SH-SY5Y (cell line): Measurements from ENCODE around the gene SCT.

Experiments
- GATA2 ChIP-seq: IDR thresholded peaks from 2 replicates; pipeline ENCODE4 v1.6.1; 2011; ENCODE audit warnings: mild to moderate bottlenecking, low read depth, low read length
- GATA3 ChIP-seq: IDR thresholded peaks from 2 replicates; pipeline ENCODE4 v1.6.1; 2011; ENCODE audit warnings: low read depth, mild to moderate bottlenecking, low read length, moderate library complexity

Gene SCT

DNA sequence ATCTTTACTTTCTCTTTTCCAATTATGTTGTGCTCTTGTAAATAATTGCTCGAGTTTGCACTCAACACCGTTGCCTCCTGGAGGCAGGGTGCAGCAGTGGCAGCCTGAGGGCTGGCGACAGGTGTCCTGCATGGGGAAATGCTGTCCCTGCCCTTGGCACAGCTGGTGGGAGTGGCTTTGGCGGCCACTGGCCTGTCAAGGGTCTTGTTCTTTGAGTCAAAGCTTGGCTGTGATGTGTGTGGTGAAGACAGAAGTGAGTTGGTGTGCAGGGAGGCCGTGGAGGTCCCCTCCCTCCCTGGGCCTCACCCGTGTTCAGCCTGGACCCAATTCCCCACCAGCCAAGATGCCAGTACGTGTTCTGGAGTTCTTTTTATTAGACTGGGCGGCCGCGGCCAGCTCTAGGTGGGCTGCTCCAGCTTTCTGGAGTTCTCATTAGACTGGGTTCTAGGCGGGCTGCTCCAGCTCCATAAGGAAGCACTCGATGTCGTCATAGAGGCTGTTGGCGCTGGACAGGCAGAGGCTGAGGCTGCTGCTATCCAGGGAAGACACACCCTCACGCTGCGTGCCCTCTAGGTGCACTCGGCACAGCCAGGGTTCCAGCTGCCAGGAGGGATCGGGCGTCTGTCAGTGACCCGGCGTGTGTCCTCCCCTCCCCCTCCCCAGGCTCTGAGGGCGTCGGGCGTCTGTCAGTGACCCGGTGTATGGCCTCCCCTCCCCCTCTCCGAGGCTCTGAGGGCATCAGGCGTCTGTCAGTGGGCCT, 14.6 kb downstream of the SCT start:
- TF ChIP-seq GATA3 (no peak), GATA2 (no peak)

DNA sequence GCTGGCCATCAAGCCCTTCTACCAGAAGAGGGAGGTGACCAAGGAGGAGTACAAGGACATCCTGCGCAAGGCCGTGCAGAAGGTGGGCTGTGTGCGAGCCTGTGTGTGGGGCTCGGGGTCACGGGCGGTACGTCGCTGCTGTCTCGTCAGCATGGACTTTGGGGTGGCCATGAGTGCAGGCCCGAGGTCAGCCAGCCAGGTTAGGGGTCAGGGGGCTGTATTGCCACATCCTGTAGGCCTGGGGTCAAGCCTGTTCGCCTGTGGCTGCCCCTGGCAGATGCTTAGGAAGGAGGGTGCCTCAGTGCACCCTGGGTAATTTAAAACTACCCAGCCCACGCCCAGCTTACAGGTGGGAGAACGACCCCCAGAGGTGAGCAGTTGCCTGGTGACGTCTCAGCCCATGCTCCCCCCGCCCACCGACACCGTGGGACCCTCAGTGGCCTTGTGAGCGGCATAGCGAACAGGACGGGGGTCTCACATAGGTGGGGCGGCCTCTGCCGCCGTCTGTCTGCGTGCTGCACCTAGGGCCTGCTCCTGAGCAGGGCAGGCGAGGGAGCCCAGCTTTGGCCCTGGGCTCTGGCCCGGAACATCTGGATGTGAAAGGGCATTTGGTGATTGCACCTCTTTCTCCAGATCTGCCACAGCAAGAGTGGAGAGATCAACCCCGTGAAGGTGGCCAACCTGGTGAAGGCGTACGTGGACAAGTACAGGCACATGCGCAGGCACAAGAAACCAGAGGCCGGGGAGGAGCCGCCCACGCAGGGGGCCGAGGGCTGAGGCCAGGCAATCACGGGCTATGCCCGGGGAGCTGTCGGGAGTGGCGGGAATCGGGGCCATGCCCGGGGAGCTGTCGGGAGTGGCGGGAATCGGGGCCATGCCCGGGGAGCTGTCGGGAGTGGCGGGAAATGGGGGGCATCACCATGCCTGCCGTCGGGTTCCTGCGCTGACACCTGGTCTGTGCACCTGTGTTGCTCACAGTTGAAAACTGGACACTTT, 15.7 kb downstream of the SCT start:
- TF ChIP-seq GATA2 (no peak), GATA3 (no peak)

DNA sequence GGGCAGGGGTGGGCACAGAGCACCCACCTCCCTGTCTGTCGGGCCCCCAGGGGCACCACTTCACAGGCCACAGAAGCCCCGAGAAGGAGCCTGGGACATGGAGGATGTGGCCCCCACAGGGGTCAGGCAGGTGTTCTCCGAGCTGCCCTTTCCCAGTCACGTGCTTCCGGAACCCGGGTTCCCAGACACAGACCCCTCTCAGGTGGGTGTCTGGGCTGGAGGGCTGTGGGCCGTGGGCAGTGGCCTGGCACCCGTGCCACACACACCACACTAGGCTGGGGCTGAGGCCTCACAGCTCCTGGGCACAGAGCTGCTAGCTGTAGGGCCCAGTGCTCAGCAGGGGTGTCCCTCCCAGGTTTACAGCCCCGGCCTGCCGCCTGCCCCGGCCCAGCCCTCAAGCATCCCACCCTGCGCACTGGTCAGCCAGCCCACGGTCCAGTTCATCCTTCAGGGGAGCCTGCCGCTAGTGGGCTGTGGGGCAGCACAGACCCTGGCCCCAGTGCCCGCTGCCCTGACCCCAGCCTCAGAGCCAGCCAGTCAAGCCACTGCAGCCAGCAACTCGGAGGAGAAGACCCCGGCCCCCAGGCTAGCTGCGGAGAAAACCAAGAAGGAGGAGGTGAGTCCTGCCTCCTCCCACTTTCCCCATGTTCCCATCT, 16.7 kb downstream of the SCT start:
- TF ChIP-seq GATA3 (no peak), GATA2 (no peak)

DNA sequence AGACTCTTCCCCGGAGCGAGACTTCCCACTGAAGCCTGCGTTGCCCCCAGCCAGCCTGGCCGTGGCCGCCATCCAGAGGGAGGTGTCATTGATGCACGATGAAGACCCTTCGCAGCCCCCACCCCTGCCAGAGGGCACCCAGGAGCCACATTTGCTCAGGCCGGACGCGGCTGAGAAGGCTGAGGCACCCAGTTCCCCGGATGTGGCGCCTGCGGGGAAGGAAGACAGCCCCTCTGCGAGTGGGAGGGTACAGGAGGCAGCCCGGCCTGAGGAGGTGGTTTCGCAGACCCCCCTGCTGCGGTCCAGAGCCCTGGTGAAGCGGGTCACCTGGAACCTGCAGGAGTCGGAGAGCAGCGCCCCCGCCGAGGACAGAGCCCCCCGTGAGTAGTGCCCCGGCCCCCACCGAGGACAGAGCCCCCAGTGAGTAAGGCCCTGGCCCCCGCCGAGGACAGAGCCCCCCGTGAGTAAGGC, 17.6 kb downstream of the SCT start:
- TF ChIP-seq GATA2, result no peak
- no peak for TF ChIP-seq GATA3

DNA sequence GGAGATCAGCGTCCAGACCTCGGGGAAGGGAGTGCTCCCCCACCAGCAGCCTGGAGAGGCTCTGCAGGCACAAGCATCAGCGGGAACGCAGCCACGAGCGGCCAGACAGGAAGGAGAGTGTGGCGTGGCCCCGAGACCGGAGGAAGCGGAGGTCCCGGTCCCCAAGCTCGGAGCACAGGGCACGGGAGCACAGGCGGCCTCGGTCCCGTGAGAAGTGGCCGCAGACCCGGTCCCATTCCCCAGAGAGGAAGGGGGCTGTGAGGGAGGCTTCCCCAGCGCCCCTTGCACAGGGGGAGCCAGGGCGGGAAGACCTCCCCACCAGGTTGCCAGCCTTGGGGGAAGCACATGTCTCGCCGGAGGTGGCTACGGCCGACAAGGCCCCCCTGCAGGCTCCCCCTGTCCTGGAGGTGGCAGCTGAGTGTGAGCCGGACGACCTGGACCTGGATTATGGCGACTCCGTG, 18.2 kb downstream of the SCT start:
- TF ChIP-seq GATA2 (no peak), GATA3 (no peak)

DNA sequence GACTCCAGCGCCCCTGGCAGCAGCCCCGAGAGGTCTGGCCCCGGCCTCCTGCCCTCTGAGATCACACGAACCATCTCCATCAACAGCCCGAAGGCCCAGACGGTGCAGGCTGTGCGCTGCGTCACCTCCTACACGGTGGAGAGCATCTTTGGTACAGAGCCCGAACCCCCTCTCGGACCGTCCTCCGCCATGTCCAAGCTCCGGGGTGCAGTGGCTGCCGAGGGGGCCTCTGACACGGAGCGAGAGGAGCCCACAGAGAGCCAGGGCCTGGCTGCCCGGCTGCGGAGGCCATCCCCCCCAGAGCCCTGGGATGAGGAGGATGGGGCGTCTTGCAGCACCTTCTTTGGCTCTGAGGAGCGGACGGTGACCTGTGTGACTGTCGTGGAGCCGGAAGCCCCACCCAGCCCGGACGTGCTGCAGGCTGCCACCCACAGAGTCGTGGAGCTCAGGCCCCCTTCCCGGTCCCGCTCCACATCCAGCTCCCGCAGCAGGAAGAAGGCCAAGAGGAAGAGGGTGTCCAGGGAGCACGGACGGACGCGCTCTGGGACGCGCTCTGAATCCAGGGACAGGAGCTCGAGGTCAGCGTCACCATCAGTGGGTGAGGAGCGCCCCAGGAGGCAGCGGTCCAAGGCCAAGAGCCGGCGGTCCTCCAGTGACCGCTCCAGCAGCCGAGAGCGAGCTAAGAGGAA, 18.9 kb downstream of the SCT start:
- TF ChIP-seq GATA3 (no peak), GATA2 (no peak)

DNA sequence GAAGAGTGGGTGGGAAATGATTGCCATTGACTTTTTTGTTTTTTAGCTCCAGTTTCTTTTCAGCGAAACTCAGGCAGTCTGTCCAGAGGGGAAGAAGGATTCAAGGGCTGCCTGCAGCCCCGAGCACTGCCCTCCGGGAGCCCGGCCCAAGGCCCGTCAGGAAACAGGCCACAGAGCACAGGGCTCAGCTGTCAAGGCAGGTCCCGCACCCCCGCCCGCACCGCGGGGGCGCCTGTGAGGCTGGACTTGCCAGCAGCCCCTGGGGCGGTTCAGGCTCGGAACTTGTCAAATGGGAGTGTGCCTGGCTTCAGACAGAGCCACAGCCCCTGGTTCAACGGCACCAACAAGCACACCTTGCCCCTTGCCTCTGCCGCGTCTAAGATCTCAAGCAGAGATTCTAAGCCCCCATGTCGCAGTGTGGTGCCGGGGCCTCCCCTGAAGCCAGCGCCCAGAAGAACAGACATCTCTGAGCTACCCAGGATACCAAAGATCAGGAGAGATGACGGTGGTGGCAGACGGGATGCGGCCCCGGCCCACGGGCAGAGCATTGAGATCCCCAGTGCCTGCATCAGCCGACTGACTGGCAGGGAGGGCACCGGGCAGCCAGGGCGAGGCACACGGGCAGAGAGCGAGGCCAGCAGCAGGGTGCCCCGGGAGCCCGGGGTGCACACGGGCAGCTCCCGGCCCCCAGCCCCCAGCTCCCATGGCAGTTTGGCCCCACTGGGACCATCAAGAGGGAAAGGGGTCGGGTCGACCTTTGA, 19.8 kb downstream of the SCT start:
- TF ChIP-seq GATA2 (no peak), GATA3 (no peak)

DNA sequence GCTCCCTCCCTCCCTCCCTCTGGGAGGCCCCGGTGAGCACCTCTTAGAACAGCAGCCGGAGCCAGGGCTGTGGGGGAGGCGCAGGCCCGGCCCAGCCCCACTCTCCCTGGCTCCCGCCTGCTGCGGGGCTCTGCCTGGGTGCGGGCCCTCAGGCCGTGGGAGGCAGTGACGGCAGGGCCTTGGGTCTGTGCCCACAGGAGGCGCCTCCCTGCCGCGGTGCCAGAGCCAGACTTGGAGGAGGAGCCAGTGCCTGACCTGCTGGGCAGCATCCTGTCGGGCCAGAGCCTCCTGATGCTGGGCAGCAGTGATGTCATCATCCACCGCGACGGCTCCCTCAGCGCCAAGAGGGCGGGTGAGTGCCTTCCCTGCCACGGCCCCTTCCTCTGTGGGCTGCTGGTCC, 20.7 kb downstream of the SCT start:
- TF ChIP-seq GATA3 (no peak), GATA2 (no peak)

DNA sequence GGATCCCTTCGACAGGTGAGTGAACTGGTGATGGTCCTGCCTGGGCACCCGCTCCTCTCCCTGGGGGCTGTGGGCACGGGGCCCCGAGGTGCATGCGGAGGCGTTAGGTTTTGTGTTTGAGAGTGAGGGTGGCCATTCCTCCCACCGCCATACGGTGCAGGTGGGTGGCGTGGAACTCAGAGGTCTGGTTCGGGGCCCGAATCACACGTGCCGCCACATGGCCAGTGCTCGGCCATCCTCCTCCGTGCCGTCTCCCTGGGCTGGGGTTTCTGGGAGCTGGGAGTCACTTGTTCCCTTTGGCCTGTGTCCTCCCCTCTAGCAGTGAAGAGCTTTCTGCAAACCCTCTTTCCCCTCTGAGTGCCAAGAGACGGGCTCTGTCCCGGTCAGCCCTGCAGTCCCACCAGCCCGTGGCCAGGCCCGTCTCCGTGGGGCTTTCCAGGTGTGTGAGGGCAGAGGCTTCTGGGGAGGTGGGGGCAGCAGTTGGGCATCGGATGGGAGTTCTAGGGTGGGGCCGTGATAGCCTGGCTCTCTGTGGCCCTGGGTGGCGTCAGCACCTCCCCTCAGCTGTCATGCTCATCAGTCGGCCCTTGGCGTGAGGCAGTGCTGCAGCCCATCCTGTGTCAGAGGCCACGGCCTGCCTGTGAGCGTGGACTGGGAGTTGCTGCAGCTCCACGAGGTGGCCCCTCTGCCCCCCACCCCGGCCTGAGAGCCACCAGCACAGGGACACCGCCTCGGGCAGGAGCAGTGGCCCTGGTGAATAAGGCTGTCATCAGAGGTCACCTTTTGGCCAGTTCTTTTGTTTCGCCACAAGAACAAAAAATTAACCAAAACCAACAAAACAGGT, 21.5 kb downstream of the SCT start:
- TF ChIP-seq GATA2 (no peak), GATA3 (no peak)

DNA sequence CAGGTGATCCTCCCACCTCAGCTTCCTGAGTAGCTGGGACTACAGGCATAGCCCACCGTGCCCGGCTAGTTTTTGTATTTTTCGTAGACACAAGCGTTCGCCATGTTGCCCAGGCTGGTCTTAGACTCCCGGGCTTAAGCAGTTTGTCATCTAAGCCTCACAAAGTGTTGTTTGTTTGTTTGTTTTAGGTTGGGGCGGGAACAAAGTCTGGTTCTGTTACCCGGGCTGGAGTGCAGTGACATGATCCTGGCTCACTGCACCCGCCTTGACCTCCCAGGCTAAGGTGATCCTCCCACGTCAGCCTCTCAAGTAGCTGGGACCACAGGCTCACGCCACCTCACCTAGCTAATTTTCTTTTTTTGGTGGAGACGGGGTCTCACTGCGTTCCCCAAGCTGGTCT, 23.8 kb downstream of the SCT start:
- TF ChIP-seq GATA2 (no peak), GATA3 (no peak)

DNA sequence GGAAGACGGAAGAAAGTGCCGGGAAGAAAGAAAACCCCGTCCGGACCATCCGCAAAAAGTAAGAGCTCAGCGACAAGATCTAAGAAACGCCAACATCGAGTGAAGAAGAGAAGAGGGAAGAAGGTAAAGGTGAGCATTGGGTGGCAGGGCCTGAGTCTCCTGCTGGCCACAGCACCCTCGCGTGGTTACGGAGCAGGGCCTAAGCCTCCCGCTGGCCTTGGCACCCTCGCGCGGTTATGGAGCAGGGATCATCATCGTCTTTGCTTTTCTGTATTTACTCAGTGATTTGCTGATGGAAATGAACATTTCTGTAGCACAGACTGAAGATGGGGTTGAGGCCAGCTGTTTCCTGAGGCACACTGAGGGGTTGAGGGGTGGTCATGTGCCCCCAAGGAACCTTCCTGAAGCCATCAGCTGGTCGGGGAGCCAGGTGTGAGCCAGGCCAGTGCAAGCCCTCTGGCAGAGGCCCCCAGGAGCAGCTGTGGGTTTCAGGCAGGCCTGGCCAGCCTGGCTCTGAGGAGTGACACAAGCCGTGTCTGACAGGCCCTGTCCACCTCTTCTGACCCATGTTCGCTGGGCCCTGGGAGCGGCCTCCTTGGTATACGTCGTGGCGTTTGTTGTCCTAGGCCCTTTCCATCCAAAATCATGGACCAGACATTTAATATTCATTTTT, 25.3 kb downstream of the SCT start:
- no peak for TF ChIP-seq GATA2
- TF ChIP-seq GATA3, result no peak
